GM18505 (cell line): ENCODE data around the gene PRDM11.

Experiments
- ATAC-seq: cut with Tn5 transposase; IDR thresholded peaks from one replicate; pipeline ENCODE4 v1.9.1; 2021; ENCODE audit not compliant: unreplicated experiment
- POLR2A ChIP-seq: IDR thresholded peaks from 4 replicates; pipeline ENCODE4 v1.6.1; 2011; ENCODE audit warnings: borderline replicate concordance; ENCODE audit not compliant: insufficient read depth, insufficient read length; ENCODE audit errors: extremely low read depth

Gene PRDM11

DNA sequence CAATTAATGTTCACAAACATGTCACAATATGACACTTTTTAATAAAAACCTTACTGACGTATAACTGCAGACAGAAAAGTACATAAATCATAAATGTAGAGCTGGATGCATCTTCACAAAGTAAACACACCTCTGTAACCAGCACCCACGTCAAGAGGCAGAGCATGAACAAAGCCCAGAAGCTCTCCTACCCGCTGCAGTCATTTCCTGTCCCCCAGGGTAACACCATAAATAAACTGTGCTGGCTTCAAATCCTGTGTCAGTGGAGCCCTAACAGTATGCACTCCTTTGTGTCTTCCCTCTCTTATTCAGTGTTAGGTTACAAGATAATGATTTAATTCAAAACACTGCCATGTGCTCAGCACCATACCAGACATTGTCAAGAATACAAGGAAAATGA lies 134.0 kb downstream of the PRDM11 start:
- no peak for ATAC-seq
- no peak for TF ChIP-seq POLR2A

DNA sequence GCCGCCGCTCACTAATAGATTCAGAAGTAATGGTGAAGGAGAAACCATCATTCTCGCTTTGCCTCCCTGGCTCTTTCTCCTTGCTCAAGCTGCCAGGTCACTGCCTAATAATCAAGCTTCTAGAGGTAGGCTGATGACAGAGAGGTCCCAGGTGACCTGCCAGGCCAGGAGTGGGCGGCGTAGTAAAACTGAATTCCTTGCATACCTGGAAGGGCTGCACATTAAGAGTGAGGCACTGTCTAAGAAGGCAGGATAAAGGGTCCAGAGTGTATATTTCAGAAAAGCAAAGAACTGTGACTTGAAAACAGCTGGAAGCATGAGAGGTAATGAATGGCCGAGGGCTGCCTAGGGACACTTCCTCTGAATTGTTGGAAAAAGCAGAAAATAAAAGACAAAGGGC lies 135.6 kb downstream of the PRDM11 start:
- no peak for ATAC-seq
- no peak for TF ChIP-seq POLR2A
